Measurements from ENCODE around the gene RANBP9. TPM values are rescaled to one million over a fixed set of nuclear protein-coding genes. Genes with fewer than 3 reads are reported as not detected.

Gene RANBP9
- total RNA-seq, 4 donors from 2014 or later = 29.3 to 57.1 (median 42.4) TPM

GRCh38 chr6:13574149-13574570, 137.5 kb downstream of the RANBP9 start:
- peak; percentile 56 to 66 (median 63) for TF ChIP-seq CTCF (IDR thresholded peaks at IDR 0.05)
- TF ChIP-seq EP300 (IDR thresholded peaks at IDR 0.05) = no peak
- no peak for TF ChIP-seq POLR2A (IDR thresholded peaks at IDR 0.05; ENCODE audit: low read depth)
- intact Hi-C loops (cut with DNase I) = no loop called here

GRCh38 chr6:13573669-13574110, 137.9 kb downstream of the RANBP9 start:
- DNase-seq (ENCODE audit: extremely low spot score) = no peak
- WGBS = 7% methylated on average over 14 of the region's 14 CpGs
- intact Hi-C loops (cut with DNase I) = no loop called here

More at GRCh38 chr6:13574149-13574570, 137.5 kb downstream of the RANBP9 start:
- Histone ChIP-seq H3K36me3 (no peaks in the 10 kb centered on the region), H3K27me3 (no peaks in the 10 kb centered on the region), H3K4me3 (peak overlapping the region; percentile 74 to 96 (median 86)), H3K9me3 (no peaks in the 10 kb centered on the region), H3K27ac (replicated peaks in 1 of 4) (peak overlapping the region; percentile 92 to 99 (median 97)), H3K4me1 (peaks cover 13 to 25% (median 17%) of the 10 kb centered on the region in 4 donors)
- DNase-seq (ENCODE audit: extremely low spot score) = peak; percentile 96
- 7% methylated on average over 7 of the region's 46 CpGs for WGBS

GRCh38 chr6:13572951-13573654, 138.5 kb downstream of the RANBP9 start:
- peak overlapping the region; percentile 92 to 99 (median 97) for H3K27ac ChIP-seq (replicated peaks in 1 of 4)
- H3K4me3 ChIP-seq = peak overlapping the region; percentile 74 to 96 (median 86)
- no peaks in the 10 kb centered on the region for H3K27me3 ChIP-seq
- no peak for DNase-seq (ENCODE audit: extremely low spot score)
- 82% methylated on average over 16 of the region's 16 CpGs for WGBS
- H3K4me1 ChIP-seq = peaks cover 13 to 25% (median 17%) of the 10 kb centered on the region in 4 donors
- H3K36me3 ChIP-seq = no peaks in the 10 kb centered on the region
- intact Hi-C loops (cut with DNase I) = no loop called here
- H3K9me3 ChIP-seq = no peaks in the 10 kb centered on the region
- TF ChIP-seq POLR2A (IDR thresholded peaks at IDR 0.05; ENCODE audit: low read depth) (no peak), POLR2AphosphoS5 (IDR thresholded peaks at IDR 0.05) (no peak), CTCF (IDR thresholded peaks at IDR 0.05) (no peak), EP300 (IDR thresholded peaks at IDR 0.05) (no peak)

More at GRCh38 chr6:13573669-13574110, 137.9 kb downstream of the RANBP9 start:
- peak overlapping the region; percentile 92 to 99 (median 97) for H3K27ac ChIP-seq (replicated peaks in 1 of 4)
- TF ChIP-seq CTCF (IDR thresholded peaks at IDR 0.05) = no peak
- TF ChIP-seq POLR2A (IDR thresholded peaks at IDR 0.05; ENCODE audit: low read depth) = no peak
- no peak for TF ChIP-seq EP300 (IDR thresholded peaks at IDR 0.05)
- peak in 1 of 2 donors; percentile 6 for TF ChIP-seq POLR2AphosphoS5 (IDR thresholded peaks at IDR 0.05)
- H3K4me3 ChIP-seq = peak overlapping the region; percentile 74 to 96 (median 86)
- no peaks in the 10 kb centered on the region for H3K27me3 ChIP-seq
- H3K9me3 ChIP-seq = no peaks in the 10 kb centered on the region
- H3K4me1 ChIP-seq = peaks cover 13 to 25% (median 17%) of the 10 kb centered on the region in 4 donors
- H3K36me3 ChIP-seq = no peaks in the 10 kb centered on the region

GRCh38 chr6:13572240-13572639, 139.4 kb downstream of the RANBP9 start:
- Histone ChIP-seq H3K36me3 (no peaks in the 10 kb centered on the region), H3K27ac (replicated peaks in 1 of 4) (no peak overlapping the region), H3K27me3 (no peaks in the 10 kb centered on the region), H3K9me3 (no peaks in the 10 kb centered on the region), H3K4me3 (no peak overlapping the region), H3K4me1 (peaks cover 13 to 25% (median 17%) of the 10 kb centered on the region in 4 donors)
- intact Hi-C loops (cut with DNase I) = no loop called here
- TF ChIP-seq POLR2A (IDR thresholded peaks at IDR 0.05; ENCODE audit: low read depth) = no peak
- no peak for TF ChIP-seq CTCF (IDR thresholded peaks at IDR 0.05)
- TF ChIP-seq POLR2AphosphoS5 (IDR thresholded peaks at IDR 0.05) = no peak
- TF ChIP-seq EP300 (IDR thresholded peaks at IDR 0.05) = no peak
- no peak for DNase-seq (ENCODE audit: extremely low spot score)
- 93% methylated on average over 7 of the region's 7 CpGs for WGBS

Other genes with a start within 250 kb of the RANBP9 start
- gene GFOD1, start 224.2 kb downstream of the RANBP9 start, total RNA-seq = 10 to 100 TPM; 21.7 to 34.5 (median 25.8) TPM
- 10 to 100 TPM in 3 of 4 donors, 1 to 10 TPM in 1; 7.8 to 14.5 (median 12.6) TPM for gene SIRT5, start 137.2 kb downstream of the RANBP9 start, total RNA-seq
- 10 to 100 TPM; 67.3 to 97.2 (median 74.8) TPM for gene NOL7, start 96.5 kb downstream of the RANBP9 start, total RNA-seq
- 10 to 100 TPM in 3 of 4 donors, 1 to 10 TPM in 1; 7.8 to 19.1 (median 17.9) TPM for gene MCUR1, start 102.7 kb upstream of the RANBP9 start, total RNA-seq
- under 1 TPM in 3 of 4 donors, not detected in 1; 0.40 to 0.50 (median 0.45) TPM for gene RNF182, start 213.1 kb upstream of the RANBP9 start, total RNA-seq

Measured in esophagus muscularis mucosa (tissue), 4 donors.